Dendritic cell treated with granulocyte-macrophage colony-stimulating factor and Interleukin-4, amounts not matched to agents 40 ng/mL and 50 ng/mL, for 4 days (primary cell): Measurements from ENCODE around the gene ACSS1.

Experiments
- H3K27ac Mint-ChIP-seq: one replicate; pipeline ENCODE4 v1.8.0; 2022; ENCODE audit warnings: mild to moderate bottlenecking, mixed read lengths
- H3K27me3 Mint-ChIP-seq: one replicate; pipeline ENCODE4 v1.8.0; 2022; ENCODE audit warnings: mild to moderate bottlenecking, mixed read lengths
- H3K36me3 Mint-ChIP-seq: one replicate; pipeline ENCODE4 v1.8.0; 2022; ENCODE audit warnings: low read depth, mixed read lengths
- H3K4me1 Mint-ChIP-seq: one replicate; pipeline ENCODE4 v1.8.0; 2022; ENCODE audit warnings: low read depth, mixed read lengths
- H3K4me3 Mint-ChIP-seq: one replicate; pipeline ENCODE4 v1.8.0; 2022; ENCODE audit warnings: mild to moderate bottlenecking, moderate library complexity, mixed read lengths
- H3K9me3 Mint-ChIP-seq: one replicate; pipeline ENCODE4 v1.8.0; 2022; ENCODE audit warnings: mixed read lengths
- intact Hi-C: fragments of 100-400 bp; cut with micrococcal nuclease; formaldehyde crosslinking; loops from one replicate; pipeline ENCODE4 v1.15.0; 2022

ACSS1 gene

DNA sequence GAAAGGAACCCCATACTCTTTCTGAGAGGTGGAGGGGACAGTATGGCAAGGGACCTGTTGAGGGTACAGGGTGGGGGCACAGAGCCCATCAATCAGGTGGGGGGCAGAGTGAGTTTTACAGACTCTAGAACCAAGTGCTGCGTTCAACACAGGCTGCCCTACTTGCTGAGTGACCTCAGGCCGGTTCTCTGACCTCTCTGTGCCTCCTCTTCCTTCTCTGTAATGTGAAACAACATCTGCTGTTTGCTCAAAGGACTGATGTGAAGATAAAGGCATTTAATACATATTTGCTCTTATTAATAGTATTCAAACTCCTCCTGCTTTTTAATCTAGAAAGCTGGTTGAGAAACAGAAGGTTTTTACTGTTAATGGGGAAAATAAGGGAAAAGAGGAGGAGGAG is 39.5 kb downstream of the ACSS1 start:
- no peaks in the 10 kb centered on the region for H3K9me3 Mint-ChIP-seq
- peaks cover 100% of the 10 kb centered on the region for H3K36me3 Mint-ChIP-seq

GRCh38 chr20:25017257-25017803 is 40.6 kb downstream of the ACSS1 start:
- Mint-ChIP-seq H3K4me3 (no peak overlapping the region), H3K9me3 (no peaks in the 10 kb centered on the region)

More for the DNA sequence above, 39.5 kb downstream of the ACSS1 start:
- intact Hi-C loops = no loop called here
- no peak overlapping the region for H3K27ac Mint-ChIP-seq
- no peaks in the 10 kb centered on the region for H3K27me3 Mint-ChIP-seq
- H3K4me1 Mint-ChIP-seq = no peaks in the 10 kb centered on the region
- no peak overlapping the region for H3K4me3 Mint-ChIP-seq

GRCh38 chr20:25016471-25016870 is 41.5 kb downstream of the ACSS1 start:
- H3K4me1 Mint-ChIP-seq = no peaks in the 10 kb centered on the region
- no peaks in the 10 kb centered on the region for H3K27me3 Mint-ChIP-seq
- no peak overlapping the region for H3K27ac Mint-ChIP-seq
- H3K36me3 Mint-ChIP-seq = peaks cover 100% of the 10 kb centered on the region
- no peak overlapping the region for H3K4me3 Mint-ChIP-seq
- H3K9me3 Mint-ChIP-seq = no peaks in the 10 kb centered on the region
- intact Hi-C loops = no loop called here

More at GRCh38 chr20:25017257-25017803, 40.6 kb downstream of the ACSS1 start:
- no peaks in the 10 kb centered on the region for H3K4me1 Mint-ChIP-seq
- H3K36me3 Mint-ChIP-seq = peaks cover 100% of the 10 kb centered on the region
- no peaks in the 10 kb centered on the region for H3K27me3 Mint-ChIP-seq
- no peak overlapping the region for H3K27ac Mint-ChIP-seq
- intact Hi-C loops = no loop called here

GRCh38 chr20:25015986-25016385 is 42.0 kb downstream of the ACSS1 start:
- Mint-ChIP-seq H3K4me3 (no peak overlapping the region), H3K27me3 (no peaks in the 10 kb centered on the region), H3K9me3 (no peaks in the 10 kb centered on the region), H3K27ac (no peak overlapping the region), H3K36me3 (peaks cover 100% of the 10 kb centered on the region), H3K4me1 (no peaks in the 10 kb centered on the region)
- intact Hi-C loops = no loop called here

DNA sequence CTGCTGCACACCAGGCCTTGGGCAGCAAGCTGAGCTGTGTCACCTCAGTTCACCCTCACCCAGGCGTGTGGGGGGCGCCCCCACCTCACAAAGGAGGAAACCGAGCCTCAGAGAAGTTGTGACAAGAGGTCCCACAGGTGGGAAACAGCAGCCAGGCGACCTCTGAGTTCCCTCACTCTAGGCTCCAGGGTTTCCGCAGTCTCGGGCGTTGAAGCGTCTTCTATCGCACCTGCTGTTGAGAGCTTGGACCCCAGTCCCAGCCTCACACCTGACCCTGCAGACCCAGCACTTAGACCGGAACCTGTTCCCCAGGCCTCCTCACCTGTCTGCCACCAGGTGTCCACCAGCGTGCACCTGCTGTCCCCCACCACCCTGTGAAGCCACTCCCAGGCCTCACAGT is 43.1 kb downstream of the ACSS1 start:
- Mint-ChIP-seq H3K27ac (no peak overlapping the region), H3K4me3 (no peak overlapping the region), H3K36me3 (peaks cover 100% of the 10 kb centered on the region), H3K9me3 (no peaks in the 10 kb centered on the region), H3K4me1 (no peaks in the 10 kb centered on the region), H3K27me3 (no peaks in the 10 kb centered on the region)
- intact Hi-C loops = no loop called here

- no peak overlapping the region for H3K4me3 Mint-ChIP-seq
- no peak overlapping the region for H3K27ac Mint-ChIP-seq
- no peaks in the 10 kb centered on the region for H3K9me3 Mint-ChIP-seq
- peaks cover 98% of the 10 kb centered on the region for H3K36me3 Mint-ChIP-seq
- no peaks in the 10 kb centered on the region for H3K4me1 Mint-ChIP-seq
- intact Hi-C loops = no loop called here
- H3K27me3 Mint-ChIP-seq = no peaks in the 10 kb centered on the region
Observed at GRCh38 chr20:25013478-25014380, 44.2 kb downstream of the ACSS1 start.

GRCh38 chr20:25012616-25013189 is 45.2 kb downstream of the ACSS1 start:
- H3K9me3 Mint-ChIP-seq = no peaks in the 10 kb centered on the region
- H3K27ac Mint-ChIP-seq = no peak overlapping the region
- H3K36me3 Mint-ChIP-seq = peaks cover 98% of the 10 kb centered on the region
- intact Hi-C loops = no loop called here
- H3K4me1 Mint-ChIP-seq = no peaks in the 10 kb centered on the region
- no peak overlapping the region for H3K4me3 Mint-ChIP-seq
- H3K27me3 Mint-ChIP-seq = no peaks in the 10 kb centered on the region

GRCh38 chr20:25011831-25012241 is 46.1 kb downstream of the ACSS1 start:
- H3K4me3 Mint-ChIP-seq = no peak overlapping the region
- H3K4me1 Mint-ChIP-seq = no peaks in the 10 kb centered on the region
- intact Hi-C loops = no loop called here
- no peaks in the 10 kb centered on the region for H3K27me3 Mint-ChIP-seq
- H3K27ac Mint-ChIP-seq = no peak overlapping the region
- peaks cover 98% of the 10 kb centered on the region for H3K36me3 Mint-ChIP-seq
- H3K9me3 Mint-ChIP-seq = no peaks in the 10 kb centered on the region

DNA sequence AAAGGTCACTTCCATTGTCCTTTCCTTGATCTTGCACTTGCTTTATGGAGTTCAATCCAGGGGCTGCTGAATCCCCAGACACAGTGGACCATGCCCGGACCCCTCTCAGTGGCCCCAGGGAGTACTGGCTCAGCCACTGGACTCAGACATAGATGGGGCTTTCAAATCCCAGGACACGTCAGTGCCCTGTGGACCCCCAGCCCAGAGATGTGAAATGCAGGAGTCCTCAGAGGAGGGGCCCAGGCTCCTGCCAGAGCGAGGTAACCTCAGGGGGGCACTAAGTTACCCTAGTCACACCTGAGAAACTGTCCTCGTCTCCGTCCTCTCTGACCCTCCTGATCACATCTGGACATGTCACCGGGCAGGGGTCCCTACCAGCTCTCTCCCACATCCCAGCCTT is 46.7 kb downstream of the ACSS1 start:
- Mint-ChIP-seq H3K36me3 (peaks cover 98% of the 10 kb centered on the region), H3K27ac (no peak overlapping the region), H3K9me3 (no peaks in the 10 kb centered on the region), H3K4me1 (no peaks in the 10 kb centered on the region), H3K27me3 (no peaks in the 10 kb centered on the region), H3K4me3 (no peak overlapping the region)
- intact Hi-C loops = no loop called here

GRCh38 chr20:25009218-25010145 is 48.5 kb downstream of the ACSS1 start:
- Mint-ChIP-seq H3K27me3 (no peaks in the 10 kb centered on the region), H3K9me3 (no peaks in the 10 kb centered on the region), H3K36me3 (peaks cover 91% of the 10 kb centered on the region), H3K27ac (no peak overlapping the region), H3K4me1 (no peaks in the 10 kb centered on the region), H3K4me3 (no peak overlapping the region)
- intact Hi-C loops = no loop called here

- no peaks in the 10 kb centered on the region for H3K9me3 Mint-ChIP-seq
- H3K27ac Mint-ChIP-seq = no peak overlapping the region
- H3K4me3 Mint-ChIP-seq = no peak overlapping the region
- H3K27me3 Mint-ChIP-seq = no peaks in the 10 kb centered on the region
- intact Hi-C loops = no loop called here
- no peaks in the 10 kb centered on the region for H3K4me1 Mint-ChIP-seq
- H3K36me3 Mint-ChIP-seq = peaks cover 88% of the 10 kb centered on the region
Observed at GRCh38 chr20:25008388-25009217, 49.3 kb downstream of the ACSS1 start.

DNA sequence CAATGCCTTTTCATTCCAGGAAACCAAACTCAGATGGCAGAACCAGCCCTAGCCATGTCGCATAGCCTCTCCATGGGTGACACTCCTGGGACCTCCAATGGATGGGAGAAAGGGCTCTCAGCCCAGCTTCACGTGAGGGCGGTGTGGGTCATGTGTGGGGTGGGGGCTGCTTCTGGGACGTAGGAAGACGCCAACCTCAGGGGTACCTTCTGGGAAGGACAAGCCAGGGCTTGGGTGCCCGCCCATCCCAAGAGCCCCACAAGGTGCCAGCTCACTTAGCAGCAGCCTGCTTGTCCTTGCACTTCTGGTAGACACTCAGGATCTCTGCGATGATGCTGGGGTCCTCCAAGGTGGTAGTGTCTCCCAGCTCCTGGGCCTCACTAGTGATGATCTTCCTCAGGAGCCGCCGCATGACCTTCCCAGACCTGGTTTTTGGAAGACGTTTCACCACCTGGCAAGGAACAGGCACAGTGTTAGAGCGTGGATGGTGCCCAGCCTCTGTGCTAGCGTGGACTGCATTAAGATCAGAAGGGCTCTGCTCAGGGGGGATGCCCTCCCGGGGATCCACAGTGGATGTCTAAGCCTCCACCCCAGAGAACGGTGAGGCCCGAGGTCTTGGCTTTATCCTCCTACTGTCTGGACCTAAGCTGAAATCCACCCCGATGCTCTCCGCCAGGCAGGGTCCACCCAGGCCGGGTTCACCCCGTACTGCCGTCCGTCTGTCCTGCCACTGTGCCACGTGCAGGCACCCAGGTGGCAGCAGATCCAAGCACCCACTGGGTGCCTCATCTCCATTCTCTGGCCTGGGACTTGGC is 50.2 kb downstream of the ACSS1 start:
- intact Hi-C loops = no loop called here

More for the DNA sequence above, 50.2 kb downstream of the ACSS1 start:
- Mint-ChIP-seq H3K4me3 (no peak overlapping the region), H3K4me1 (no peaks in the 10 kb centered on the region), H3K36me3 (peaks cover 88% of the 10 kb centered on the region), H3K27me3 (no peaks in the 10 kb centered on the region), H3K27ac (no peak overlapping the region), H3K9me3 (peaks cover 6% of the 10 kb centered on the region)
